Renal cortex interstitium (tissue), 11 donors: ENCODE results near the gene SDK1. TPM values are rescaled to one million over a fixed set of nuclear protein-coding genes. Genes with fewer than 3 reads are reported as not detected.

Experiments
- DNase-seq, 11 donors: peaks; one replicate each; pipeline ENCODE4 v3.0.0-alpha.2; 2013; ENCODE audit warnings: low read depth in 9 of 11, low spot score in 4 of 11; ENCODE audit errors: extremely low read depth in 1 of 11
- polyA plus RNA-seq, 3 donors: library from polyadenylated mRNA; unstranded; fragments of 120-200 nt; gene quantifications; one replicate each; pipeline ENCODE4 v1.2.1, GENCODE V29; 2013; ENCODE audit not compliant: insufficient read length in 3 of 3

Gene SDK1
- polyA plus RNA-seq, 3 donors: 5.9 to 9.1 (median 7.6) TPM

- DNase-seq: no peak
Measured at GRCh38 chr7:4098169-4098568, 797.1 kb downstream of the SDK1 start.

GRCh38 chr7:4099651-4100050 lies 798.6 kb downstream of the SDK1 start:
- no peak for DNase-seq

DNA sequence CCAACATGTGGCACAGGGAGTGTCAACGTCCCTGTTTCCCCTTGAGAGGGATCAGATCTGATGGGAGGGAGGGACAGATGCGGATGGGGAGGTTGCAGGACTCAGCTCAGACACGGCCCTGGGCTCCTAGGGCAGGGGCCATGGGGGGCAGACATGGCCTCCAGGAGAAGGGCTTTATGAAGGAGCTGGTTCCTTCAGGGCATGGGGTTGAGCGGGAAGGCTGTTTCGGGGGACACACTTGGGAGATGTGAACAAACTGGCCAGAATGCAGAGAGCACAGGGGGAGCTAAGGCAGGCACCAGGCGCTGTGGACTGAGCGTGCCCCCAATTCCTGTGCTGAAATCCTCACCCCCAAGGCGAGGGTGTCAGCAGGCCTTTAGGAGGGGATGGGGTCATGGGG lies 799.1 kb downstream of the SDK1 start:
- DNase-seq: no peak

GRCh38 chr7:4100691-4101090 lies 799.6 kb downstream of the SDK1 start:
- no peak for DNase-seq

- no peak for DNase-seq
Measured at GRCh38 chr7:4102231-4102841, 801.3 kb downstream of the SDK1 start.

GRCh38 chr7:4103352-4104091 lies 802.5 kb downstream of the SDK1 start:
- DNase-seq: no peak

DNA sequence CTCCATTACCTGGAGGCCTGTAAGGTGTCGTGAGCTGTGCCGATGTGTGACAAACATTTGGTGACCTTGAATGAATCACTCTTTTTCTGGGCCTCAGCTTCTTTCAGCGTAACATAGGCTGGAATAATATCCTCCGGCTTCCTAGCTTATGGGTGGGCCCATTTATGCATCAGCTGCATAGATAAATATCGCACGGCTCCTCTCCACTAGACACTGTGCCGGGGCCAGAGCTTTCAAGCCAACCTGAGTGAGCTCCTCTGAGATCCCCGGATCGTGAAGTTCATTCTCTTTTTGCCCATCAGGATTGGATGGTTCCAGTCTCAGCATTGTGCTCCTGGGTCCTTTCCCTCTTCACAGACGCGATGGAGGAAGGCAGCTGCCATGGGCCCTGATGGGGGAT lies 806.8 kb downstream of the SDK1 start:
- no peak for DNase-seq

- DNase-seq: no peak
Measured at GRCh38 chr7:4108951-4109350, 807.9 kb downstream of the SDK1 start.

GRCh38 chr7:4109481-4110110 lies 808.5 kb downstream of the SDK1 start:
- DNase-seq: no peak

- no peak for DNase-seq
Measured at GRCh38 chr7:4110438-4110837, 809.4 kb downstream of the SDK1 start.

- no peak for DNase-seq
Measured at GRCh38 chr7:4111166-4111565, 810.1 kb downstream of the SDK1 start.

GRCh38 chr7:4113271-4113670 lies 812.2 kb downstream of the SDK1 start:
- no peak for DNase-seq

DNA sequence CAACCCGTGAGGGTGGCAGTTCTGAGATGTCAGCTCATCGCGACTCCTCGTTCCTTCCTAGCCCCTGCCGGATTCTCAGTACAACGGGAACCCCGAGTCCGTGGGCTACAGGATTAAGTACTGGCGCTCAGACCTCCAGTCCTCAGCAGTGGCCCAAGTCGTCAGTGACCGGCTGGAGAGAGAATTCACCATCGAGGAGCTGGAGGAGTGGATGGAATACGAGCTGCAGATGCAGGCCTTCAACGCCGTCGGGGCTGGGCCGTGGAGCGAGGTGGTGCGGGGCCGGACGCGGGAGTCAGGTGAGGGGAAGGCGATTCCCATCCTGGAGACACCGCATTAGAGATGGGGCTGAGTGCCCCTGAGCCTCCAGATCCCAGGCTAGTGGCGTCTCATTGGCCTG lies 812.9 kb downstream of the SDK1 start:
- DNase-seq: no peak

DNA sequence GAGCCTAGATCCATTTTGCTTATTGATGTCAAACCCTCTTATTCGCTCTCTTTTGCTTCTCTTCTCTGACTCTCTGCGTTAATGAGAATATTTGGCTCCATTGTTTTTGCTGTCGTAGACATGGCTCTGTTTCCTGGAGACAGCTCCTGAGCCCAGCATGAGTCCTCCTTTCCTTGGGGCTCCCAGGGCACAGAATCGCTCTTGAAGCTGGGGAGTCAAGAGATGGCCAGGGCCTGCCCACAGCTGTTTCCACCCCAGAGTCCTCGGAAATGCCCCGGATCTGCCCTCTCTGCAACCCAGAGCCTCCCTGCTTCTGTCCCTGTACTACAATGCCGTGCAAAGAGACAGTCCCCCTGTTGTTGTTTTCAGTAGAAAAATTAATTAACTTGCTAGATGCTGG lies 814.4 kb downstream of the SDK1 start:
- DNase-seq: no peak

GRCh38 chr7:4115941-4116610 lies 815.0 kb downstream of the SDK1 start:
- DNase-seq: no peak

DNA sequence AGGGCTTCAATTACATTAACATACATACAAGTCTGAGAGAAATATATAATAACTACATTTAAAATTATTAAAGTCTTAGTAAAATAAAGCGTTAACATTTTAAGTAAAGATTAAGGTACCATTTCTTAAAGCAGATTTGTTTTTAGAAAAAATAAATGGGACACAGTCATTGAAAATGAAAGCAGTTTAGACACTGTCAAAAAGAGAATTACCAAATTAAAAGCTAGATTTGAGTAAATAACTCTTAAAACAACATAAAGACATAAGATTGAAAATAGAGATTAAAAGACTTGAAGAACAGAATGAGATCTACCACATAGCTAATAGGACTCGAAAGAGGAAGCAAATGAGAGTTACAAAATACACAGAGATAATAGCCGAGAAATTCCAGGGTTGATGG lies 818.8 kb downstream of the SDK1 start:
- DNase-seq: no peak

DNA sequence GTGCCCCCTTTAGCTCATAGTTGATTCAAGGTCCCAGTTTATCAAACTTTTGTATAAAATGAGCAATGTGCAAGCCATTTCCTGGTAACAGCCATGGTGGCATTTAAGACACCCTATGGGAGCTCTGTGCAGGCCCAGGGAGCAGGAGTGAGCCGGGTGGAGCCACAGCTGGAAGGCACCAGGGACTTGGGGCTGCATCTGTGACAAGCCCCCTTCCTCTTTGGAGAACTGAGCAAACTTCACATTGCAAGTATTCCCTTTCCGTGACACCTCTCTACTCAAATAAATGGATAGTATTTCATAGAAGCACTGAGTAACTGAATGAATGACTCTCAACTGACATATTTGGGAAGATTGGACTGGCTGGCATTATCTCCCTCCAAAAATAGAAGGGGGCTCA lies 822.3 kb downstream of the SDK1 start:
- DNase-seq: no peak

DNA sequence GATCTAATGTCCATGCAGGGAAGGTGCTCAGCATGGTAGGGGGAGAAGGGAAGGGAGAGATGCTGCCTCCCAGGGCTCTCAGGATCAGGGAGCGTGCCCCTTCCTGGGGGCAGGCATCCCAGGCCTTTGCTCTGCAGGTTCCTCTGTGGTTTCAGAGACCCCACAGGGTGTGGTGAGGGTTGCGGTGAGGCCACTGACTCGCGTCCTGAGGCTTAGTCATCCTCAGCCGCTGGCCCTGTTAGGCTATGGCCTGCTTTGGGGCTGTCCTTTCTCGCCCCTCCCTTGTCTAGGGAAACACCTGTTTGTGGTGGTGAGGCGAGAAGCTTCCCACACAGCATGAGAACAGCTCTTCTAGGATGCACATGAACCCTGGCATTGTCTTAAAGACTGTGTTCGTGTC lies 822.8 kb downstream of the SDK1 start:
- DNase-seq: no peak

GRCh38 chr7:4124556-4125477 lies 823.8 kb downstream of the SDK1 start:
- no peak for DNase-seq
